Sciatic nerve (tissue), 2 donors: ENCODE results near the gene ENTPD2. TPM values are rescaled to one million over a fixed set of nuclear protein-coding genes. Genes with fewer than 3 reads are reported as not detected.
A peak's percentile ranks its signal among the peaks of the same experiment; 100 is the strongest.
"Not testable (repeated sequence)": the region's sequence is repeated elsewhere in the genome, so short reads cannot be mapped to it uniquely, and the experiment has no call there.

Experiments used
- ATAC-seq: fragments of 200-7000 bp; cut with Tn5 transposase; one replicate; pipeline ENCODE4 v1.9.1; 2020; ENCODE audit warnings: mild to moderate bottlenecking, moderate library complexity
- DNase-seq: peaks from one replicate; pipeline ENCODE4 v3.0.0-alpha.2; 2020; ENCODE audit warnings: low spot score
- intact Hi-C: fragments of 100-400 bp; cut with DNase I; formaldehyde crosslinking; loops from one replicate; pipeline ENCODE4 v1.14.2; 2022
- total RNA-seq: library from RNA; stranded (reverse); fragmentation: NEBNext Ultra II Directional; extraction: Animal tissue kit (Norgen Biotek cat#: 25700); gene quantifications from one replicate; pipeline ENCODE4 v1.2.1, GENCODE V29; 2021
- donor health status: DM: no; HTN: no; CAD: no.
- donor health status: DM: no; HTN: no; CAD: no.

The ENTPD2 gene
- total RNA-seq, 1 donor from 2014 or later = 24.3 TPM

DNA sequence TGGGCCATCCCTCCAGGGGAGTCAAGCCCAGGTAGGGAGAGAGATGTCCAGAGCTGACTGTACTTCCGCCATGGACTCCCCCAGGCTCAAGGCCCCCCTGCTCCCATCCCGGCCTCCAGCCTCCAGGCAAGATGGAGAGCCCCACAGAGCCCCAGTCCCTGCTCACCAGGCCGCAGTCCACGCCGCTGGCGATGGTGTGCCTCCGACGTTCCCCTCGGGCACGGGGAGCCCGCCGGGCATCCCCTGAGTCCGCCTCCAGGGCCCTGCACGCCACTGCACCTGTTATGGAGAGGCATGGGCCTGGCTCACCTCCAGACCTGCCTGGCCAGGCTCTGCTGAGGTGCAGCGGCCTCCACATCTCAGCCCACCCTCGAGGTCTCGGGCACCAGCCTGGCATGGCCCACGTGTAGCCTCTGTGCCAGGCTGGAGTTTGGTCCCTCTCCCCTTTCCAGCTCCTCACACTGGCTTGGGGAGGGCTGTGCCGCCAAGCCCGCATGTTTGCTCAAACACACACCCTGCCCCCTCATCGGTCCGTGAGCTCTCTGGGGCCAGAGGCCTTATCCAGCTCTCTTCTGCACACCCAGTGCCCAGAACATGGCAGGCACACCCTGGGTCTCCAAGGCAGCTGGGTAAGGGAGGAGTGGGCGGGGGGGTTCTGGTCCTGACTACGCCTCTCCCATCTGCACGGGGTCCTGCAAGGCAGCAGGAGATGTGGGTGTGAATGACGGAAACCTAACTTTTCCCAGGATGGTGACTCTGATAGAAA, 12.4 kb upstream of the ENTPD2 start:
- ATAC-seq = no peak
- intact Hi-C loops = no loop called here

GRCh38 chr9:137065336-137065967, 11.6 kb upstream of the ENTPD2 start:
- intact Hi-C loops = no loop called here

More for the DNA sequence above, 12.4 kb upstream of the ENTPD2 start:
- DNase-seq = no peak

DNA sequence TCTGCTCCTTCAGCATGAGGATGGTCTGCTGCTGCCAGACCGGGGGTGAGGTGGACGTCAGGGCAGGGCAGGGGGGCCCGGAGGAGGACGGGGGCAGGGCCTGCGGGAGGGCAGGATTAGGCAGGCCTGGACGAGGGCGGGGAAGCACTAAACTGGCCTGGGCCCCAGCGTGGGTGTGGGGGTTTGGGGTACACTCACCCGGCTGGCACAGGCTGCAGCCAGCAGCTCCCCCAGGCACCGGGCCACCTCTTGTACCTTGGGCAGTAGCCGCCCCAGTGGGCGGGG, 11.0 kb upstream of the ENTPD2 start:
- DNase-seq = no peak
- intact Hi-C loops = no loop called here
- ATAC-seq = no peak

More at GRCh38 chr9:137065336-137065967, 11.6 kb upstream of the ENTPD2 start:
- ATAC-seq = no peak
- DNase-seq = no peak

GRCh38 chr9:137064027-137064879, 10.4 kb upstream of the ENTPD2 start:
- intact Hi-C loops = no loop called here
- ATAC-seq = peak; percentile 77

GRCh38 chr9:137063311-137064026, 9.6 kb upstream of the ENTPD2 start:
- DNase-seq (no peak), ATAC-seq (no peak)
- intact Hi-C loops = no loop called here

More at GRCh38 chr9:137064027-137064879, 10.4 kb upstream of the ENTPD2 start:
- DNase-seq = peak; percentile 86

DNA sequence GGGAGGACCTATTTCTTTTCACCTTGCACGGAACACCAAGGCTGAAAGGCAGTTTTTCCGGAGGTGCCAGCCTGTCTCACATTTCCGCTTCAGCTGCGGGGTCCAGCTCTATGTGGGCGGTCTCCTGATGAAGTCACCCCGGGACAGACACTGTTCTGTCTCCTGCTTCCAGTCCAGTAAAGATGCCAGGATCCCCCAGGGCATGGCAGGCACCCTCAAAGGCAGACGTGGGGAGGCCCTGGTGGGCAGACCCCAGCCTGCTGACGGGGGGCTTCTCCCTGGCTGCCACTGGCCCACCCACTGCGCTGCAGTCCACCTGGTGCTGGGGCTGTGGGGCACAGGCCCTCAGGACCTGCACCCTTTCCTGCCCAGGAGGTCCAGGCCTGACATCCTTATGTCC, 8.9 kb upstream of the ENTPD2 start:
- intact Hi-C loops, ATAC-seq, DNase-seq: not testable (repeated sequence)

DNA sequence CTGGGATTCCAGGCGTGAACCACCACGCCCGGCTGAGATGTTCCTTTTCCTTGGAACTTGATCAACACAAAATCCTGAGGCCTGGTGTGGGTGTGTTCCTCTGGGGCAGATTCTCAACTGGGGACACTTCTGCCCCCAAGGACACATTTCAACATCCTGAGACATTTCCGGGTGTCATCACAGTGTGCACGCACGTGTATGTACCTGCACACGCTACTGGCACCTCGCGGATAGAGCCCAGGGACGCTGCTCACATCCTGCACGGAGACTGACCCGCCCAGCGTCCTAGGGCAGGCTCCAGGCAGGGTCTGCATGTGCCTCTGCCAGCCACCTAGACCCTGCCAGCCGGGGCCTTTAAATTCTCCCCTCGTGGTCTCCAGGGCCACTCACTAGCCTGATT, 8.5 kb upstream of the ENTPD2 start:
- DNase-seq = no peak
- intact Hi-C loops = no loop called here
- ATAC-seq = no peak

DNA sequence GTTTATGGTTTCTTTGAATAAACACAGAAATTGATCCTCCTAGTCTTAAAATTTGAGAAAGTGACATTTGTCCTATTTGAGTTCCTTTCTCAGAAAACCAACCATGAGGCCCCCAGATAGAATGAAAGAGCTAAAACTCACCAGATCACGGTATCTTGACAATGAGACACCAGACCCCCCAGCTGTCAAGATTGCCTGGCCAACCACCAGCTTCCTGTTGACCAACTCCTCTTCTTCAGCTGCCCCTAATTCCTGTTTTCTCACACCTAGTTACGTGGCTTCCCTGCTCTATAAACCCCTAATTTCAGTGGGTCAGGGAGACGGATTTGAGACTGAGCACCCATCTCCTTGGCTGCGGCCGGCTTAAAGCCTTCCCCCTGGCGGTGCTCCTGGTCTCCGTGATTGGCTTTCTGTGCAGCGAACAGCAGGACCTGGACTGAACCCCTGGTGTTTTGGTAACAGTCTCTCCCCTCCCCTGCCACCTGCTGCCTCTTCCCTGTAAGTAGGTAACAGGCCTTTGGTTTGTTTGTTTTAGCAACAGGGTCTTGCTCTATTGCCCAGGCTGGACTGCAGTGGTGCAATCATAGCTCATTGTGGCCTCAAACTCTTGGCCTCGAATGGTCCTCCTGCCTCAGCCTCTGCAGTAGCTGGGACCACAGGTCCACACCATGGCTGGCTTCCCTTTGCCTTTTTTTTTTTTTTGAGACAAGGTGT, 4.8 kb upstream of the ENTPD2 start:
- DNase-seq (no peak), ATAC-seq (no peak)
- intact Hi-C loops = no loop called here

GRCh38 chr9:137057545-137057944, 3.7 kb upstream of the ENTPD2 start:
- no peak for DNase-seq
- intact Hi-C loops = no loop called here
- no peak for ATAC-seq

- intact Hi-C loops = no loop called here
- DNase-seq = no peak
- no peak for ATAC-seq
These were observed 3.0 kb upstream of the ENTPD2 start for GRCh38 chr9:137056739-137057415.

DNA sequence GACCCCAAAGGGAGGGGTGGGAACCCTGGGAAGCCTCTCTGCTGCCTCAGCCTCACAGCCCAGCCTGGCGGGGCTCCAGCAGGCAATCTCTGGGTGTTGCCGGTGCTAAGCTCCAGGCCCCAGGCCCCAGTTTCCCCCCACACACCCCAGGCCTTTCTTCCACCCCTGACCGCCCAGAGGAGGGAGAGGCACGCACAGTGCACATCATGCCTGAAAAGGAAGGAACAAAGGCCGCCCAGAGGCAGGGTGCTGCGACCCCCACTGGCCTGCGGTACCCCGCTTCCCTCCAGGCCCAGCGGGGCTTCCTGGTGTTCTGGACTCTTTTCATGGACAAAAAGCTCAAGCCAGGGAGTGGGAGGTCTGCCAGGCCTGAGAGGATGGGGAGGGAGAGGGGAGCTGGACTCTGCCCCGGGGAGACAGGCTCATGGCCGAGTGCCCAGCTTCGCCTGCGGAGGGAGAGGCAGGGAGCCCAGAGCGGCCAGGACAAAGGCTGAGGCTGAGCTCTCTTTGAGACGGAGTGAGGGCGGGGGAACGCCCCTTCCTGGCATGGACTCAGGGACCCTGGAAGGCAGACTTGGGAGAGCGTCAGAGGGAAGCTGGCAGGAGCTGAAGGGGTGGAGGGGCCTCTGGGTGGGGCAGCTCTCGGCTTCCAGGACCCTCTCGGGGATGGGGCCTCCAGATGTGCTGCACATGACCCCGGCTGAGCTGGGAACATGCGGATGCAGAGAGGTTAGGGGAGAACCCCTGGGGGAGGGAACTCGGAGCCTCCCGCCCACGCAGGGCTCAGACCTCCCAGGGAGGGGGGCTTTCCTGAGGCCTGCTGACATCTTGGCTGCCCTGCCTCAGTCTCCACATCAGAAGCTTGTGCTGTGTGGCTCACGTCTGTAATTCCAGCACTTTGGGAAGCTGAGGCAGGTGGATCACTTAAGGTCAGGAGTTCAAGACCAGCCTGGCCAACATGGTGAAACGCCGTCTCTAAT, 1.8 kb upstream of the ENTPD2 start:
- ATAC-seq (peak; percentile 92), DNase-seq (peak; percentile 95)
- intact Hi-C loops = no loop called here

GRCh38 chr9:137054932-137055384, 1.1 kb upstream of the ENTPD2 start:
- ATAC-seq = peak; percentile 6
- DNase-seq = no peak
- intact Hi-C loops = no loop called here

- DNase-seq (no peak), ATAC-seq (no peak)
- intact Hi-C loops = no loop called here
These were observed 590 bp downstream of the ENTPD2 start for GRCh38 chr9:137052998-137053943.

DNA sequence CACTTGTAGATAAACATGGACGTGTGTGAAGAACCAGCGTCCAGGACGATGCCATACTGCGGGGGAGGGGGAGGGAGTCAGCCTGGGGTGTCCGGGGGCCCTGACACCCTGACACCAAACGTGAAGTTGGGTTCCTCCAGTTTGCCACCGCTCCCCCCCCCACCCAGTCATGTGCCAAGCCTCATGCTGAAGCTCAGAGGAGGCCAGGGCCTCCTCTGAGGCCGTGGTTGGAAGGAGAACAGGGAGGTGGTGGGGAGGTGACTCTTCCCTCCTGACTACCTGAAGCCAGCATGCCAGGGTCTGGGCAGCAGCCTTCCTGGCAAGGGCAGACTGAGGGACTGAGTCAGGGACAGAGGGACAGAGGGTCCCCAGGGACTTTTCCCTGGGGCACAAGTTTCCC, 1.6 kb downstream of the ENTPD2 start:
- ATAC-seq (no peak), DNase-seq (no peak)
- intact Hi-C loops = no loop called here

GRCh38 chr9:137051145-137051724, 2.6 kb downstream of the ENTPD2 start:
- intact Hi-C loops = no loop called here
- DNase-seq (no peak), ATAC-seq (no peak)

GRCh38 chr9:137050570-137050969, 3.3 kb downstream of the ENTPD2 start:
- no peak for DNase-seq
- intact Hi-C loops = no loop called here
- no peak for ATAC-seq
